T47D (cell line): Measurements from ENCODE around the gene PLD5.
A peak's percentile ranks its signal among the peaks of the same experiment; 100 is the strongest.
"Not testable (repeated sequence)": the region's sequence is repeated elsewhere in the genome, so short reads cannot be mapped to it uniquely, and the experiment has no call there.

Experiments
- DNase-seq, 2 experiments: peaks; one replicate each; pipeline versions ENCODE4 v3.0.0 to v3.0.0-alpha.2; 2011 to 2012; ENCODE audit warnings: low read depth in 1 of 2, low spot score in 1 of 2
- JUND ChIP-seq: IDR thresholded peaks from 2 replicates; pipeline ENCODE4 v1.6.1; 2012; ENCODE audit warnings: low read depth
- in situ Hi-C: cut with HindIII; loops from 2 replicates; pipeline ENCODE4 v1.10.0; 2016; ENCODE audit warnings: low sequenced_read_pairs, low pct_unique_long_range_greater_than_20kb

PLD5 gene

GRCh38 chr1:242089911-242090310 lies 434.6 kb downstream of the PLD5 start:
- DNase-seq: no peak
- TF ChIP-seq JUND: no peak
- in situ Hi-C loops: no loop called here

GRCh38 chr1:242088875-242089274 lies 435.6 kb downstream of the PLD5 start:
- no peak for DNase-seq
- no peak for TF ChIP-seq JUND
- in situ Hi-C loops: no loop called here

GRCh38 chr1:242086706-242087105 lies 437.8 kb downstream of the PLD5 start:
- TF ChIP-seq JUND: no peak
- DNase-seq: no peak
- in situ Hi-C loops: no loop called here

GRCh38 chr1:242086093-242086492 lies 438.4 kb downstream of the PLD5 start:
- no peak for DNase-seq
- in situ Hi-C loops: no loop called here
- TF ChIP-seq JUND: no peak

- DNase-seq: no peak
- in situ Hi-C loops: no loop called here
These were observed 440.8 kb downstream of the PLD5 start for GRCh38 chr1:242083742-242084141.

GRCh38 chr1:242081446-242081845 lies 443.1 kb downstream of the PLD5 start:
- in situ Hi-C loops: no loop called here
- DNase-seq: no peak
- no peak for TF ChIP-seq JUND

More at GRCh38 chr1:242083742-242084141, 440.8 kb downstream of the PLD5 start:
- TF ChIP-seq JUND: no peak

GRCh38 chr1:242065813-242066212 lies 458.7 kb downstream of the PLD5 start:
- in situ Hi-C loops: no loop called here
- DNase-seq: no peak
- TF ChIP-seq JUND: no peak

- TF ChIP-seq JUND: no peak
- no peak for DNase-seq
- in situ Hi-C loops: no loop called here
These were observed 462.2 kb downstream of the PLD5 start for GRCh38 chr1:242062271-242062670.

- in situ Hi-C loops: no loop called here
These were observed 464.5 kb downstream of the PLD5 start for GRCh38 chr1:242059976-242060375.

GRCh38 chr1:242058582-242058981 lies 465.9 kb downstream of the PLD5 start:
- in situ Hi-C loops, DNase-seq: not testable (repeated sequence)

More at GRCh38 chr1:242059976-242060375, 464.5 kb downstream of the PLD5 start:
- no peak for TF ChIP-seq JUND
- no peak for DNase-seq

- in situ Hi-C loops, DNase-seq: not testable (repeated sequence)
These were observed 466.3 kb downstream of the PLD5 start for GRCh38 chr1:242058181-242058580.

GRCh38 chr1:242057745-242058115 lies 466.8 kb downstream of the PLD5 start:
- in situ Hi-C loops: no loop called here
- no peak for DNase-seq
- TF ChIP-seq JUND: no peak

- no peak for DNase-seq
- in situ Hi-C loops: no loop called here
- TF ChIP-seq JUND: no peak
These were observed 467.3 kb downstream of the PLD5 start for GRCh38 chr1:242056988-242057744.

- no peak for TF ChIP-seq JUND
- DNase-seq: peak; percentile 48 to 49
- in situ Hi-C loops: no loop called here
These were observed 468.7 kb downstream of the PLD5 start for GRCh38 chr1:242055749-242056320.
